ENCODE results near the gene TMEM101. TPM values are rescaled to one million over a fixed set of nuclear protein-coding genes. Genes with fewer than 3 reads are reported as not detected.

TMEM101 gene
- polyA plus RNA-seq, 1 of the 3 experiments (the other 2 are of a cell fraction): 62.9 TPM

DNA sequence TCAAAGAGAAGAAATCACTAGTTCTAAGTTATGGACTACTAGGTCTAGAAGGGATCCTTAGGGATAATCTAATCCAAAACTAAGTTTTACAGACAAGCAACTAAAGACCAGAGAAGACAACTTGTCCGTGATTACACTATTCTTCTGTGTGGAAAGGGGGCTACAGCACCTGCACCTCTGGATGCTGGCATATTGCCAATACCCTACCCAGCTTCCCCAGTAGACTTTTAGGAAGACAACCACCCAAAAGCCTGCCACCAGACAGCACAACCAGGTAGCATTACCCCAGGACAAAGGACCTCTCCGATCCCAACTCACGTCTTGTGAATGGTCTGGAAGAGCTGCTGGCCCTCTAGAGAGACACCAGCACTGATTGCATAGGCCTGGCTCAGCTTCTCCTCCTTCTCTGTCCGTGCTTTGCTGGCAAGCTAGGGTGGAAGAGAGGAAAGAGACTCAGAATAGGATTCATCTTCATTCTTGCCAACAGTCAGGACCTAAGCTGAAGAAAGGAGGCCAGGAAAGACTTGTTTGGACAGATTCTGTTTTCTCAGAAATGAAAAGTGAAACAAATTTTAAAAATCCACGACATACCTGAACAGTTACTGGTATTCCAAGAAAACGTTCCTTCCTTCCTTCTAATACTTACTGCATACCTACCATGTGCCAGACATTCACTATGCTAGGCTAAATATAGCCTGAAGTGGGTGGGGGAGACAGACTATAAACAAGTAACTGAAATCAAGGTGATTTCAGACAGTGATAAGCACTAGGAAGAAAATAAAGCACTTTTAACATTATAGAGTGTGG is 25.3 kb upstream of the TMEM101 start:
- no peak for TF ChIP-seq YY1 (IDR thresholded peaks at IDR 0.05; ENCODE audit: low read depth)
- TF ChIP-seq TAF1 (IDR thresholded peaks at IDR 0.05; ENCODE audit: borderline replicate concordance, low read depth, low read length): no peak
- TF ChIP-seq PBX3 (IDR thresholded peaks at IDR 0.05): no peak
- TF ChIP-seq NRF1 (IDR thresholded peaks at IDR 0.05; ENCODE audit: low read depth, low read length): no peak
- no peak for TF ChIP-seq MAX (IDR thresholded peaks at IDR 0.05; ENCODE audit: low read depth)
- TF ChIP-seq JUND (IDR thresholded peaks at IDR 0.05): no peak
- TF ChIP-seq CHD2 (IDR thresholded peaks at IDR 0.05; ENCODE audit: low read length, partially characterized antibody): no peak
- no peak for TF ChIP-seq FOXM1 (IDR thresholded peaks at IDR 0.05; ENCODE audit: low read depth)
- no peak for TF ChIP-seq RAD21 (IDR thresholded peaks at IDR 0.05; ENCODE audit: low read length)
- TF ChIP-seq, protein P1, sequence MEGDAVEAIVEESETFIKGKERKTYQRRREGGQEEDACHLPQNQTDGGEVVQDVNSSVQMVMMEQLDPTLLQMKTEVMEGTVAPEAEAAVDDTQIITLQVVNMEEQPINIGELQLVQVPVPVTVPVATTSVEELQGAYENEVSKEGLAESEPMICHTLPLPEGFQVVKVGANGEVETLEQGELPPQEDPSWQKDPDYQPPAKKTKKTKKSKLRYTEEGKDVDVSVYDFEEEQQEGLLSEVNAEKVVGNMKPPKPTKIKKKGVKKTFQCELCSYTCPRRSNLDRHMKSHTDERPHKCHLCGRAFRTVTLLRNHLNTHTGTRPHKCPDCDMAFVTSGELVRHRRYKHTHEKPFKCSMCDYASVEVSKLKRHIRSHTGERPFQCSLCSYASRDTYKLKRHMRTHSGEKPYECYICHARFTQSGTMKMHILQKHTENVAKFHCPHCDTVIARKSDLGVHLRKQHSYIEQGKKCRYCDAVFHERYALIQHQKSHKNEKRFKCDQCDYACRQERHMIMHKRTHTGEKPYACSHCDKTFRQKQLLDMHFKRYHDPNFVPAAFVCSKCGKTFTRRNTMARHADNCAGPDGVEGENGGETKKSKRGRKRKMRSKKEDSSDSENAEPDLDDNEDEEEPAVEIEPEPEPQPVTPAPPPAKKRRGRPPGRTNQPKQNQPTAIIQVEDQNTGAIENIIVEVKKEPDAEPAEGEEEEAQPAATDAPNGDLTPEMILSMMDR (IDR thresholded peaks at IDR 0.05): no peak
- Histone ChIP-seq H3K27me3 (ENCODE audit: insufficient read depth) (no peaks in the 10 kb centered on the region), H3K27ac (ENCODE audit: low read depth in 2 of 2, low read length in 1 of 2) (no peak overlapping the region), H3F3A (replicated peaks; ENCODE audit: insufficient read depth) (peaks cover 28% of the 10 kb centered on the region), H3K4me1 (ENCODE audit: control insufficient read depth in 1 of 2, insufficient read depth in 2 of 2, low read depth in 1 of 2, low read length in 1 of 2) (peaks cover 0 to 7% of the 10 kb centered on the region in 2 experiments; a peak in 2 of 4 replicates), H2AFZ (ENCODE audit: low read depth) (no peak overlapping the region), H3K4me2 (0 out of 2 replicates have a peak overlapping the region, but pooled peaks have one; percentile 23), H3K9me3 (no peaks in the 10 kb centered on the region), H3K79me2 (ENCODE audit: insufficient read depth) (peaks cover 72% of the 10 kb centered on the region), H3K36me3 (replicated peaks in 1 of 2; ENCODE audit: control insufficient read depth in 1 of 2, insufficient read depth in 2 of 2, low read length in 1 of 2) (peaks cover 22 to 32% of the 10 kb centered on the region in 2 experiments), H3K4me3 (ENCODE audit: low read depth in 2 of 2, low read length in 1 of 2) (no peak overlapping the region), H4K20me1 (ENCODE audit: insufficient read depth) (peaks cover 44% of the 10 kb centered on the region), H3K9ac (no peak overlapping the region), H3K9me2 (no peaks in the 10 kb centered on the region)
- POLR2A ChIA-PET: interaction anchor here (0.5 kb wide), 1 partner anchor 31 kb away, joined by 4 read pairs; no protein-coding TSS in a partner anchor
- no peak for DNase-seq
- CTCF ChIA-PET: interaction anchor here (0.8 to 5.3 kb wide), 14 partner anchors 11 to 163 kb away, joined by 3 to 52 read pairs (median 8); no protein-coding TSS in a partner anchor
- 84% methylated on average over 6 of the region's 6 CpGs for WGBS (ENCODE audit: low lambda C conversion rate)

- WGBS (ENCODE audit: low lambda C conversion rate): 79% methylated on average over 3 of the region's 3 CpGs
- ChIA-PET POLR2A (interaction anchor here (0.5 kb wide), 1 partner anchor 62 kb away, joined by 3 read pairs; no protein-coding TSS in a partner anchor), CTCF (interaction anchor here (0.7 to 2.1 kb wide), 6 partner anchors 11 to 165 kb away, joined by 3 to 6 read pairs (median 4); no protein-coding TSS in a partner anchor)
- peak; percentile 51 for DNase-seq
- Histone ChIP-seq H3K9me2 (no peaks in the 10 kb centered on the region), H3F3A (replicated peaks; ENCODE audit: insufficient read depth) (peaks cover 16% of the 10 kb centered on the region), H3K27ac (ENCODE audit: low read depth in 2 of 2, low read length in 1 of 2) (no peak overlapping the region), H3K4me2 (no peak overlapping the region), H3K9ac (no peak overlapping the region), H3K79me2 (ENCODE audit: insufficient read depth) (peaks cover 57% of the 10 kb centered on the region), H3K4me1 (ENCODE audit: control insufficient read depth in 1 of 2, insufficient read depth in 2 of 2, low read depth in 1 of 2, low read length in 1 of 2) (peaks cover 0 to 7% of the 10 kb centered on the region in 2 experiments; a peak in 2 of 4 replicates), H3K36me3 (replicated peaks in 1 of 2; ENCODE audit: control insufficient read depth in 1 of 2, insufficient read depth in 2 of 2, low read length in 1 of 2) (peaks cover 30 to 40% of the 10 kb centered on the region in 2 experiments), H3K27me3 (ENCODE audit: insufficient read depth) (no peaks in the 10 kb centered on the region), H3K4me3 (ENCODE audit: low read depth in 2 of 2, low read length in 1 of 2) (no peak overlapping the region), H3K9me3 (no peaks in the 10 kb centered on the region), H4K20me1 (ENCODE audit: insufficient read depth) (peaks cover 30% of the 10 kb centered on the region), H2AFZ (ENCODE audit: low read depth) (no peak overlapping the region)
- TF ChIP-seq, protein P1 (IDR thresholded peaks at IDR 0.05): no peak
- TF ChIP-seq CHD2 (IDR thresholded peaks at IDR 0.05; ENCODE audit: low read length, partially characterized antibody): peak; percentile 37
- no peak for TF ChIP-seq FOSL2 (IDR thresholded peaks at IDR 0.05; ENCODE audit: borderline replicate concordance, low read depth)
- TF ChIP-seq EP300 (IDR thresholded peaks at IDR 0.05; ENCODE audit: borderline replicate concordance in 1 of 2, low read depth in 1 of 2, low read length in 1 of 2): peak in 1 of 2 experiments; percentile 48; a peak in 1 of 4 replicates
- TF ChIP-seq SMC3 (IDR thresholded peaks at IDR 0.05; ENCODE audit: low read depth, low read length): no peak
- TF ChIP-seq NFIC (IDR thresholded peaks at IDR 0.05; ENCODE audit: borderline replicate concordance): no peak
- peak; percentile 92 for TF ChIP-seq RCOR1 (IDR thresholded peaks at IDR 0.05; ENCODE audit: low read length)
- no peak for TF ChIP-seq FOXJ3 (CRISPR knock-in tag; IDR thresholded peaks at IDR 0.05)
- TF ChIP-seq, protein P2, sequence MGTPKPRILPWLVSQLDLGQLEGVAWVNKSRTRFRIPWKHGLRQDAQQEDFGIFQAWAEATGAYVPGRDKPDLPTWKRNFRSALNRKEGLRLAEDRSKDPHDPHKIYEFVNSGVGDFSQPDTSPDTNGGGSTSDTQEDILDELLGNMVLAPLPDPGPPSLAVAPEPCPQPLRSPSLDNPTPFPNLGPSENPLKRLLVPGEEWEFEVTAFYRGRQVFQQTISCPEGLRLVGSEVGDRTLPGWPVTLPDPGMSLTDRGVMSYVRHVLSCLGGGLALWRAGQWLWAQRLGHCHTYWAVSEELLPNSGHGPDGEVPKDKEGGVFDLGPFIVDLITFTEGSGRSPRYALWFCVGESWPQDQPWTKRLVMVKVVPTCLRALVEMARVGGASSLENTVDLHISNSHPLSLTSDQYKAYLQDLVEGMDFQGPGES (IDR thresholded peaks at IDR 0.05; ENCODE audit: low read depth, low read length): no peak
- no peak for TF ChIP-seq YY1 (IDR thresholded peaks at IDR 0.05; ENCODE audit: low read depth)
Observed at GRCh38 chr17:44038604-44039011, 23.8 kb upstream of the TMEM101 start.

Measured in SK-N-SH (cell line).